Loucy (cell line): ENCODE measurements around the gene LY6G6C.

Experiments used
- H2AFZ ChIP-seq: fragments of 200-600 bp; sonication (generic); 2 replicates; pipeline ENCODE4 v1.6.0; 2016; ENCODE audit warnings: antibody characterized with exemption, mild to moderate bottlenecking, low read length, moderate library complexity
- H3F3A ChIP-seq: fragments of 200-600 bp; 2 replicates; pipeline ENCODE4 v1.6.0; 2016; ENCODE audit warnings: antibody characterized with exemption, low read depth, mild to moderate bottlenecking
- H3K27me3 ChIP-seq: fragments of 200-600 bp; sonication (generic); 2 replicates; pipeline ENCODE4 v1.6.1; 2014; ENCODE audit warnings: low read length, mild to moderate bottlenecking; ENCODE audit not compliant: insufficient read depth, poor library complexity, severe bottlenecking
- H3K36me3 ChIP-seq: fragments of 200-600 bp; sonication (generic); 2 replicates; pipeline ENCODE4 v1.6.1; 2016; ENCODE audit warnings: low read length; ENCODE audit not compliant: insufficient read depth
- H3K4me1 ChIP-seq: fragments of 200-600 bp; sonication (generic); 2 replicates; pipeline ENCODE4 v1.5.1; 2014; ENCODE audit warnings: low read length, mild to moderate bottlenecking; ENCODE audit not compliant: insufficient read depth, poor library complexity, severe bottlenecking
- H3K4me2 ChIP-seq: fragments of 200-600 bp; sonication (generic); 2 replicates; pipeline ENCODE4 v1.6.0; 2014; ENCODE audit warnings: antibody characterized with exemption, low read length, low read depth, mild to moderate bottlenecking; ENCODE audit not compliant: poor library complexity, severe bottlenecking
- H3K4me3 ChIP-seq: fragments of 200-600 bp; sonication (generic); 2 replicates; pipeline ENCODE4 v1.5.1; 2014; ENCODE audit warnings: low read length, mild to moderate bottlenecking, mixed read lengths; ENCODE audit not compliant: poor library complexity, severe bottlenecking
- H3K79me2 ChIP-seq: fragments of 200-600 bp; sonication (generic); 2 replicates; pipeline ENCODE4 v1.6.1; 2014; ENCODE audit warnings: low read length; ENCODE audit not compliant: insufficient read depth
- H3K9ac ChIP-seq: fragments of 200-600 bp; sonication (generic); 2 replicates; pipeline ENCODE4 v1.6.0; 2014; ENCODE audit warnings: mild to moderate bottlenecking, low read depth, low read length, moderate library complexity; ENCODE audit not compliant: poor library complexity, severe bottlenecking
- H3K9me2 ChIP-seq: fragments of 200-600 bp; sonication (generic); replicated peaks from 2 replicates; pipeline ENCODE4 v1.6.1; 2016; ENCODE audit warnings: low read depth, low read length, mixed read lengths
- H3K9me3 ChIP-seq: fragments of 200-600 bp; sonication (generic); 2 replicates; pipeline ENCODE4 v1.6.1; 2014; ENCODE audit warnings: mild to moderate bottlenecking, antibody characterized with exemption, low read length, low read depth; ENCODE audit not compliant: insufficient read depth
- H4K20me1 ChIP-seq: fragments of 200-600 bp; sonication (generic); 2 replicates; pipeline ENCODE4 v1.6.0; 2014; ENCODE audit warnings: antibody characterized with exemption, low read length, mild to moderate bottlenecking; ENCODE audit not compliant: insufficient read depth, poor library complexity, severe bottlenecking
- EZH2phosphoT487 ChIP-seq: fragments of 200-600 bp; IDR thresholded peaks from 2 replicates; pipeline ENCODE4 v1.6.1; 2018; ENCODE audit warnings: antibody characterized with exemption, mild to moderate bottlenecking, moderate library complexity, borderline replicate concordance
- TF ChIP-seq, protein P1 (sequence below): fragments of 200-600 bp; sonication (generic); conservative IDR thresholded peaks from 2 replicates; pipeline ENCODE4 v1.5.1; 2014; ENCODE audit warnings: mild to moderate bottlenecking, antibody characterized with exemption, low read length

LY6G6C gene

DNA sequence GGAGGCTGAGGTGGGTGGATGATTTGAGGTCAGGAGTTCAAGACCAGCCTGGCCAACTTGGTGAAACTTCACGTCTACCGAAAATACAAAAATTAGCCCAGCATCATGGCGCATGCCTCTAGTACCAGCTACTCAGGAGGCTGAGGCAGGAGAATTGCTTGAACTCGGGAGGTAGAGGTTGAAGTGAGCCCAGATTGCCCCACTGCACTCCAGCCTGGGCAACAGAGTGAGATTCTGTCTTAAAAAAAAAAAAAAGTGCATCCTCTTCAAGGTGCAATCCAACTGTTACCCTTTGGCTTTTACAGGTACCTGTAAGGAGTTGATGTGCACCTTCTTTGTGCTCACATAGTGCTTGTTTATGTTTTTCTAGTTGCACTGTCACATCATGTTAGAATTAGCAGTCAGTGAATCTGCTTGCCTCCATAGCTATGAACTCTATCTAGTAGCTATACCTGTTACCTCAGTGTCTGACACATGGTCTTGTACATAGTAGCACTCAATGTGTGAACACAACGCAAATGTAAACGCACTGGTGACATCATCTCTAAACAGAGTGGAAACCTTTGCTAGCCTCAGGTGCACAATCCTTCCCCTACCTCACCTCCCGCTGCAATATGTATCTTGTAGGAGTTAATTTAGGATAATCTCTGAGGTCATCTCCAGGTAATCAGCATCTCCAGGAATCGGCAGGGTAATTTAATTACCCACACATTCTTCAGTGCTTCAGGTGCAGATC, 27.9 kb upstream of the LY6G6C start:
- Histone ChIP-seq H3K27me3 (no peaks in the 10 kb centered on the region), H2AFZ (no peak overlapping the region), H3K36me3 (no peaks in the 10 kb centered on the region), H3K4me3 (no peak overlapping the region), H3K9me2 (no peaks in the 10 kb centered on the region), H3F3A (no peaks in the 10 kb centered on the region), H3K4me2 (no peak overlapping the region), H4K20me1 (no peaks in the 10 kb centered on the region), H3K9ac (no peak overlapping the region), H3K4me1 (no peaks in the 10 kb centered on the region), H3K79me2 (no peaks in the 10 kb centered on the region), H3K9me3 (no peaks in the 10 kb centered on the region)
- TF ChIP-seq EZH2phosphoT487, result no peak
- TF ChIP-seq, protein P1, sequence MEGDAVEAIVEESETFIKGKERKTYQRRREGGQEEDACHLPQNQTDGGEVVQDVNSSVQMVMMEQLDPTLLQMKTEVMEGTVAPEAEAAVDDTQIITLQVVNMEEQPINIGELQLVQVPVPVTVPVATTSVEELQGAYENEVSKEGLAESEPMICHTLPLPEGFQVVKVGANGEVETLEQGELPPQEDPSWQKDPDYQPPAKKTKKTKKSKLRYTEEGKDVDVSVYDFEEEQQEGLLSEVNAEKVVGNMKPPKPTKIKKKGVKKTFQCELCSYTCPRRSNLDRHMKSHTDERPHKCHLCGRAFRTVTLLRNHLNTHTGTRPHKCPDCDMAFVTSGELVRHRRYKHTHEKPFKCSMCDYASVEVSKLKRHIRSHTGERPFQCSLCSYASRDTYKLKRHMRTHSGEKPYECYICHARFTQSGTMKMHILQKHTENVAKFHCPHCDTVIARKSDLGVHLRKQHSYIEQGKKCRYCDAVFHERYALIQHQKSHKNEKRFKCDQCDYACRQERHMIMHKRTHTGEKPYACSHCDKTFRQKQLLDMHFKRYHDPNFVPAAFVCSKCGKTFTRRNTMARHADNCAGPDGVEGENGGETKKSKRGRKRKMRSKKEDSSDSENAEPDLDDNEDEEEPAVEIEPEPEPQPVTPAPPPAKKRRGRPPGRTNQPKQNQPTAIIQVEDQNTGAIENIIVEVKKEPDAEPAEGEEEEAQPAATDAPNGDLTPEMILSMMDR, result no peak

DNA sequence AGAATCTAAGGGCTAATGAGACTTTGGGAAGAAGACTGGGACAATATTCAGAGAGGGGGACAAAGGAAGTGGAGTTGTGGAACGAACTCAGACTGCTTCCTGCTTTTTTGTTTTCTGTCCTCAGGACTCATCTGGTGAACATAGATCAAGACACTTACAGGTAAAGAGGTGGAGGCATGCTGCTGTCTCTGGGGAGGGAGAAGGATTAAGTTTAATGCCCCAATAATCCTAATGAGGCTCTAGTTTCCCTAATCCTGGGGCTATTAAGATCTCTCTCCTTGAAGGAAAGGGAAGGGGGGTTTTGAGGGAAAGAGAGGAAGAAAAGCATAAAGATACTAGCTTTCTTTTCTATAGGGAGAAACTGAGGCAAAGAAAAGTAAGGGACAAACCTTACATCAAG, 22.9 kb upstream of the LY6G6C start:
- no peak overlapping the region for H3K4me3 ChIP-seq
- no peaks in the 10 kb centered on the region for H3K9me2 ChIP-seq
- no peak overlapping the region for H3K9ac ChIP-seq
- H3K4me1 ChIP-seq, result peaks cover 26% of the 10 kb centered on the region
- no peak overlapping the region for H3K4me2 ChIP-seq
- no peaks in the 10 kb centered on the region for H3K9me3 ChIP-seq
- no peak overlapping the region for H2AFZ ChIP-seq
- H3K36me3 ChIP-seq, result no peaks in the 10 kb centered on the region
- H3K79me2 ChIP-seq, result peaks cover 22% of the 10 kb centered on the region
- no peaks in the 10 kb centered on the region for H3F3A ChIP-seq
- no peaks in the 10 kb centered on the region for H3K27me3 ChIP-seq
- no peak for TF ChIP-seq EZH2phosphoT487
- TF ChIP-seq, protein P1, result no peak
- H4K20me1 ChIP-seq, result no peaks in the 10 kb centered on the region

DNA sequence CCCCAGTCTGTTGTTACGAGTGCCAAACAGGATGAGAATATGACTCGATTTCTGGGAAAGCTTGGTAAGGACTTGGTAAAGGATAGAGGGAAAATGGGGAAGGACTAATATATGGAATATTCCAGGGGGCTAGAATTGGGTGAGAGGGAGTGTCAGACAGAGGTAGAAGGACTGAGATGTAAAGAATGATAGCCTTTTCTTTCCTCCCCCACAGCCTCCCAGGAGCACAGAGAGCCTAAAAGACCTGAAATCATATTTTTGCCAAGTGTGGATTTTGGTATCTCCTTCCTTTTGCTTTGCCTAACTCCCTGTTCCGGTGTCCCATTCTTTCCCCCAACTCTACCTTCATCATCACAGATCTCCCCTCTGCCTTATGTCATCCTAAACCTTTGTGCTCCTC, 21.3 kb upstream of the LY6G6C start:
- Histone ChIP-seq H3K27me3 (no peaks in the 10 kb centered on the region), H3K4me2 (peak overlapping the region; percentile 1), H3K4me1 (peaks cover 38% of the 10 kb centered on the region), H3K9ac (no peak overlapping the region), H4K20me1 (no peaks in the 10 kb centered on the region), H3K79me2 (peaks cover 28% of the 10 kb centered on the region), H3K36me3 (no peaks in the 10 kb centered on the region), H3K9me3 (no peaks in the 10 kb centered on the region), H3K4me3 (no peak overlapping the region), H3K9me2 (no peaks in the 10 kb centered on the region), H3F3A (peaks cover 3% of the 10 kb centered on the region; the same call in 1 of the 2 replicates), H2AFZ (no peak overlapping the region)
- TF ChIP-seq EZH2phosphoT487, result no peak
- TF ChIP-seq, protein P1, result no peak
